Measurements from ENCODE around the gene CNTN3. TPM values are rescaled to one million over a fixed set of nuclear protein-coding genes. Genes with fewer than 3 reads are reported as not detected.

Gene CNTN3
- total and polyA plus RNA-seq, 8 donors: 0.92 to 43.0 (median 38.7) TPM

DNA sequence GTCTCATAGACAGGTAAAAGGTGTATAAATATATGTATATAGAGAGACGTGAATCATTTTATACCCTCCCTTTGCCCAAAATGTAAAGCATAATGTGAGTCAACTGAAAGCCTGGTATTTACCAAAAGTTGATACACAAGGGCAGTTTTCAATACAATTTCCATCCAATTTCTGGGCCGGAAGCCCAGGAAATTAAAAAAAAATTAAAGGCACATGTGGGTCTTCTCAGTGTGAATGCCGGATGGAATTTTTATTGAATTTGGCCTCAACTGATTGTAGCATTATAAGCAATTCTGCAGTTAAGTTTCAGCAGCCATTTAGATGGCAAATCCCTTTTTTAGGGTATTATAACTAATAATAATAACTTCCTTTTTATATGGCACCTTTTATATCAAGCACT is 3.3 kb upstream of the CNTN3 start:
- DNase-seq (peak in 2 of 4 donors; percentile 73 to 74), ATAC-seq (no peak)
- Histone ChIP-seq H3K9me3 (no peaks in the 10 kb centered on the region), H3K27ac (no peak overlapping the region), H3K4me3 (no peak overlapping the region), H3K27me3 (peaks cover 7 to 30% of the 10 kb centered on the region in 2 donors), H3K36me3 (no peaks in the 10 kb centered on the region), H3K4me1 (no peaks in the 10 kb centered on the region)
- TF ChIP-seq, protein P1, sequence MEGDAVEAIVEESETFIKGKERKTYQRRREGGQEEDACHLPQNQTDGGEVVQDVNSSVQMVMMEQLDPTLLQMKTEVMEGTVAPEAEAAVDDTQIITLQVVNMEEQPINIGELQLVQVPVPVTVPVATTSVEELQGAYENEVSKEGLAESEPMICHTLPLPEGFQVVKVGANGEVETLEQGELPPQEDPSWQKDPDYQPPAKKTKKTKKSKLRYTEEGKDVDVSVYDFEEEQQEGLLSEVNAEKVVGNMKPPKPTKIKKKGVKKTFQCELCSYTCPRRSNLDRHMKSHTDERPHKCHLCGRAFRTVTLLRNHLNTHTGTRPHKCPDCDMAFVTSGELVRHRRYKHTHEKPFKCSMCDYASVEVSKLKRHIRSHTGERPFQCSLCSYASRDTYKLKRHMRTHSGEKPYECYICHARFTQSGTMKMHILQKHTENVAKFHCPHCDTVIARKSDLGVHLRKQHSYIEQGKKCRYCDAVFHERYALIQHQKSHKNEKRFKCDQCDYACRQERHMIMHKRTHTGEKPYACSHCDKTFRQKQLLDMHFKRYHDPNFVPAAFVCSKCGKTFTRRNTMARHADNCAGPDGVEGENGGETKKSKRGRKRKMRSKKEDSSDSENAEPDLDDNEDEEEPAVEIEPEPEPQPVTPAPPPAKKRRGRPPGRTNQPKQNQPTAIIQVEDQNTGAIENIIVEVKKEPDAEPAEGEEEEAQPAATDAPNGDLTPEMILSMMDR (IDR thresholded peaks at IDR 0.05): no peak
- intact Hi-C loops (cut with DNase I): no loop called here

DNA sequence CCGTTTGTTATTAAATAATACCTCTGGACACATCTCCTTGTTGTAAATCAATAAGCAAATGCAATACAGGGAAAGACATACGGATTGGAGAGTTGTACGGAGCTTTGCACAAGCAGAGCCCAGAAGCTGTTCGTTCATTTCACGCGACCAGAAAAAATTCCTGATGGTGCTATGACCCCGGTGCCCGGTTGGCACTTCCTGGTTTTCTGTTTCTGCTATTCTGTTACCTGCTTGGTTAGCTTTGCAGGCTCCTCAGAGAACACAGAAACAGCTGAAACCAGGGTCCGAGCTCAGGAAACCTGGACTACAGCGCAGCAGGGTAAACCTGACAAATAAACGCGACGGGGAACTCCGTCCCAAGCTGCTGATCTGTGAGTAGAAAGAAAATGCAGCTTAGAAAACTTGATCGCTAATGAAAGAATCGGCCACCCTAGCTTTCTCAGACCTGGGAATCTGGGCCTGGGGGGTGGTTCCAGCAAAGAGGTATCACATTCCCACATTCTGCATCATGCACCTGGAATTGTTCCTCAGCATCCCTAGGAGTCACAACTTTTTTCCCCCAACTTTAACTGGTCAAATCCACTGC is 845 bp downstream of the CNTN3 start:
- Histone ChIP-seq H3K4me3 (peak overlapping the region; percentile 19 to 33), H3K27me3 (peaks cover 12 to 36% of the 10 kb centered on the region in 2 donors), H3K9me3 (no peaks in the 10 kb centered on the region), H3K4me1 (no peaks in the 10 kb centered on the region), H3K27ac (no peak overlapping the region), H3K36me3 (no peaks in the 10 kb centered on the region)
- peak; percentile 42 for ATAC-seq
- intact Hi-C loops (cut with DNase I): no loop called here
- TF ChIP-seq, protein P1 (IDR thresholded peaks at IDR 0.05): no peak
- DNase-seq: no peak

DNA sequence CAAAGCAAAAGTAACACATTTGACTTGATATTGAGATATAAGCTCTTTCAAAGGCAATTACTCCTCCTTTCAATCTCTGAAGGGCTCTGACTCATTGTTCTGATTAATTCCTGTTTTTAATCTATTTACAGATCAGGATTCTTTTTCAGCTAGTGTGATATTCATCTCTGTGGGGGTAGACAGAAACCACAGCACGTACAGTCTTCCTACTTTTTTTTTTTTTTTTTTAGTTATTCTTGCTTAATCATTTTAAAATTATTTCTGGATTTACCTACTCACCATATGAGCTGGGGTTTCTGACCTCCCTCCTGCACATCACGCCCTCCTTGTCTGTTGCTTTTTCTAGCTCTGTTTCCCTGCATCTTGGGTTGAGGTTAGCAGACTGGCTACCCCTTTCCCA is 1.4 kb downstream of the CNTN3 start:
- TF ChIP-seq, protein P1 (IDR thresholded peaks at IDR 0.05): no peak
- no peaks in the 10 kb centered on the region for H3K9me3 ChIP-seq
- H3K4me1 ChIP-seq: no peaks in the 10 kb centered on the region
- no peak overlapping the region for H3K4me3 ChIP-seq
- no peaks in the 10 kb centered on the region for H3K36me3 ChIP-seq
- DNase-seq (no peak), ATAC-seq (no peak)
- peaks cover 12 to 36% of the 10 kb centered on the region in 2 donors for H3K27me3 ChIP-seq
- intact Hi-C loops (cut with DNase I): no loop called here
- no peak overlapping the region for H3K27ac ChIP-seq

DNA sequence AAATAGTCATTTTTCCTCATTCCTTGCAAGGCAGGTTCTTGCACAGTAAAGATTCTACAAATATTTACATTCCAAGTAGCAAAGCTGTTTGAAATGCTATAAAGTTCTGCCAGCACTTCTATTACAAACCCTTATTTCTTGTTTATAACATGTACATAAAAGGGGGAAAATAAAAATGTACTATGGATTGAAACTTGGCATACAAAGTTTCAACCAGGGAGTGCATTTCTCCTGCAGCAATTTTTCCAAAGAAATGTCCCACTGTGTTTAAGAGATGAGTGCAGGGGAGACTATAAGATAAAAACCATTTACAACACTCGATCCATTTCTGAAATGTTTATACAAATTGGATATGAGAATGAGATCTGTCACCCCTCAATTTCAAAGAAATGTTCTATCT is 3.3 kb downstream of the CNTN3 start:
- Histone ChIP-seq H3K9me3 (no peaks in the 10 kb centered on the region), H3K4me1 (no peaks in the 10 kb centered on the region), H3K27ac (no peak overlapping the region), H3K27me3 (peaks cover 12 to 36% of the 10 kb centered on the region in 2 donors), H3K4me3 (no peak overlapping the region), H3K36me3 (no peaks in the 10 kb centered on the region)
- TF ChIP-seq, protein P1 (IDR thresholded peaks at IDR 0.05): no peak
- DNase-seq: no peak
- intact Hi-C loops (cut with DNase I): no loop called here
- ATAC-seq: no peak

DNA sequence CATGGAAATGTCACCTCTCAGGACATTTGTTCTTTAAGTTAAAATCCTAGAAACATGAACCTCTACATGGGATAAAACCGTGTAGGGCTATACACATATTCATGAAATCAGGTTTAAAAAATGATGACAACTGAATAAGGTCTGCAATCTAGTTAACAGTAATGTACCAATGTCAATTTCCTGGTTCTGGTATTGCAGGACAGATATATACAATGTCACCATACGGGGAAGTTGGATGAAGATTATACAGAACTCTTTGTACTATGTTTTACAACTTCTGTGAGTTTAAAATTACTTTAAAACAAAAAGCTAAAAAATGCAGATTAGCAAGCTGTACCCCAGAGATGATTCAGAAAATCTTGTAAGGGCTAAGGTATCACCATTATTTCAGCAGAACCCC is 6.7 kb downstream of the CNTN3 start:
- Histone ChIP-seq H3K4me3 (no peak overlapping the region), H3K9me3 (no peaks in the 10 kb centered on the region), H3K4me1 (no peaks in the 10 kb centered on the region), H3K27me3 (peaks cover 5 to 6% of the 10 kb centered on the region in 2 donors), H3K27ac (no peak overlapping the region), H3K36me3 (no peaks in the 10 kb centered on the region)
- DNase-seq (no peak), ATAC-seq (no peak)
- TF ChIP-seq, protein P1 (IDR thresholded peaks at IDR 0.05): no peak
- intact Hi-C loops (cut with DNase I): no loop called here
